NCI-H128 (cell line): Measurements from ENCODE around the gene PGA4.
"Not testable (repeated sequence)": the region's sequence is repeated elsewhere in the genome, so short reads cannot be mapped to it uniquely, and the experiment has no call there.

ENCODE experiments used
- DNase-seq: peaks from one replicate; lab custom pipeline; 2025; ENCODE audit not compliant: unreplicated experiment; lab: John Stamatoyannopoulos, UW

The PGA4 gene

DNA sequence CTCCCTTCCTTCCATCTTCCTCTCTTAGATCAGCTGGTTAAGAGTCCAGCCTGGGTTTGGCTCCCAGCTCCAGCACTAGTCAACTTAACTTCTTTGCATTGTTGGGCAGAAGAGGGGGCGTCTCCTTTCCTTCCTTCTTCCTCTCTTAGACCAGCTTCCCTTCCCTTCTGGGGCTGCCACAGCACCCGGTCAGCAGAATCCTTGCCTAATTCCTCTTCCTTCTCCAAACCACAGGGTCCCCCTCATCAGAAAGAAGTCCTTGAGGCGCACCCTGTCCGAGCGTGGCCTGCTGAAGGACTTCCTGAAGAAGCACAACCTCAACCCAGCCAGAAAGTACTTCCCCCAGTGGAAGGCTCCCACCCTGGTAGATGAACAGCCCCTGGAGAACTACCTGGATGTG, 18.3 kb upstream of the PGA4 start:
- DNase-seq: not testable (repeated sequence)

DNA sequence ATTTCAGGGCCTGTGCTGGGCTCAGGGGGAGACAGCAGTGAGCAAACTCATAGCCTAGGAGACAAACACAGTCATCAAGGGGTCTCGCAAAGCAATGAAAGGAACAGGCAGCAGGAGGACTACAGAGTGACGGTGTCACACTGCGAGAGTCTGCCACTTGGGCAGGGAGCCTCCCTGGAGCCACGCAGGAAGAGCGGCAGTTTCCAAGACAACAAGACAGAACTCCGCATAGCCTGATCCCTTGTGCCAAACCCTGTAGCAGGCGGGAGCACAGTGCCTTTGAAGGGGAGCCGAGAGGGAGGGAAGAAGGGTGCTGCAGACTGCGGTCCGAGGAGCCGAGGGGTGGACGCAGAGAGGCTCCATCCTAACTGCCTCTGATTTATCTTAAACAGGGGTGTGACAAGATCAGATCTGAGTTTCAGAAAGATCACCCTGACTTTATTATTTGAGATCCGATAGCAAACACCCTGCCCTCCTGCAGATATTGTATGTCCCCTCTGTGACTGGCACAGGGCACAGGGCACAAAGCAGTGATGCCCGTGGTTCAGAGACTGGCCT, 17.6 kb upstream of the PGA4 start:
- DNase-seq: not testable (repeated sequence)

DNA sequence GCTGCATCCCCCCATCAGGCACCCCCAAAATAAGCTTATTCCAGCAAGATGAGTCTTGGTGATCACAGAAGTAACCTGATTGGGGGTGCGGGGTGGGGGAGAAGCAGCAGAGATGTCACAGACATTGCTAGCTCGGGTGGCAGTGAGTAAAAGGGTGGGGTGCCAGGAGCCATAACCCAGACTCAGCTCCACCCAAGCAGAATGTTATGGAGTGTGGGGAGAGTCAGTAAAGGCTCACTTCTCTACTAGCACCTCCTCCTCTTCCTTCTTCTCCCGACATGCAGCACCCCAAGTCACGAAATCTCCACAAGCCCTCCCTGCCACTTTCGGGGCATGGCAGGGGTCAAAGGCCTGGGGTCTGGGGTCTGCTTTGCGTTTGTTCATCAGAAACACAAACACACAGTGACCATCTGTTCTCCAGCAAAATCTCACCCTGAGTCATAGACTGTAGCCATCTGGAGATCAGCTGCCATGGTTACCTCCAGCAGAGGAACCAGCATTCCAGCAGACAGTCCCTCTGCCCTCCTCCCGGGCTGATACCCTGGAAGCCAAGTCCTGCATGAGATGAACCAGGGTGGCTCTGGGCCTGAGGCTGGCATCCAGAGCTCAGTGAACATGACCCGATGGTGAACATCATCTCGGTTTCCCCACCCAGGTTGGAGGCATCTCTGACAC, 14.4 kb upstream of the PGA4 start:
- DNase-seq: not testable (repeated sequence)

DNA sequence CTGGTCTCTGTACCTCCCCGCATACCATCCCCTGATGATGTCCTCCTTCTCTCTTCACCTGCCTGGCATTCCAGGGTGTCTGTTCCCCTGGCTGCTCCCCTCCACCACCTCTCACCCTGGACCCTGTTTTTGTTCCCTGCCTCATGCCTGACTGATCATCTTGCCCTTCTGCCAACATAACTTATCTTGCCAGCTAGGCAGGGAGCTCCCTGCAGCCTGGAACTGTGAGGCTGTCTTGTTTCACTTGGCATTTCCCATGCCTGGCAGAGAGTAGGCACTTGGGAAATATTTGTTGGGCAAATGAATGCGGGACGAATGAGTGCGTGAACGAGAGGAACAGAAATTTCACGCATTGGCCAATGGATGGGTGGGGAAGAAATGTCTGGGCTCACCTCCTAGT, 11.5 kb upstream of the PGA4 start:
- not testable (repeated sequence) for DNase-seq

DNA sequence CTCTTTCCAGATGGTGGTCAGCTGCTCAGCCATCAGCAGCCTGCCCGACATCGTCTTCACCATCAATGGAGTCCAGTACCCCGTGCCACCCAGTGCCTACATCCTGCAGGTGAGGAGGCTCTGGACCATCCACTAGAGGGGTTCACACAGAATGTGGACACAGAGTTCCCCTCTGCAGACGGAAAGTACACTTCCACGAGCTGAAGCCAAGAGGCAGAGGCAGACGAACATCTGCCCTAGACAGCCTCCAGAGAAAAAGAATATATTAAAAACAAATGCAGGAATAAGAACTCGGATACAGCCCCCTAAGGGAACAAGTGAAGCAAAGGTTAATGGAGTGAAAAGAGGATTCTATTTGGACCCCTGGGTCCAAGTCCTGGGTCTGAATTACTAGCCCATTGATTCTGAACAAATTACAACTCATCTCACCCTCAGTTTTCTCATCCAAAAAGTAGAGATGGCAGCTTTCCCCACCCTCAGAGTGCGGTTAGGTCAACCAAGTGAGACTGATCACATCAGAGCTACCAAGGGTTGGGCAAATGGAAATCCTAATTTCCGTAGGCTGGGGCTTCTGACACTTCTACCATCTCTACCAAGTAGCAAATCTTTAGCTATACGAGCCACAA, 10.7 kb upstream of the PGA4 start:
- DNase-seq: not testable (repeated sequence)

DNA sequence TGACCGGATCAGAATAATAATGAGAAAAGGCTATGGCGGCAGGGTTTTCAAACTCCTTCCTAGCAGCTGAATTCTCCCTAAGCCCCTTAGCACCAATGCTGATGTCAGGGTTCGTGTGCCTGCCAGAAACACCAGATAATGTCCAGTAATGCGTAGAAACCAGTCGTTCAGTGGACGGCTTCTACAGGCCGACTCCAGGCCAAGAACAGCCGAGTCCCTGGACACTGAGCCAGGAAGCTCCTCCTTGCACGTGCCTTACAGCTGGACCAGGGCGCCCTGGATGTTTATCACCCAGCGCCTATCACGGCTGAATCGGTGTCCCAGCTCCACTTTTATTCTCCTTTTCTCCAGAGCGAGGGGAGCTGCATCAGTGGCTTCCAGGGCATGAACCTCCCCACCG, 9.9 kb upstream of the PGA4 start:
- DNase-seq: not testable (repeated sequence)

DNA sequence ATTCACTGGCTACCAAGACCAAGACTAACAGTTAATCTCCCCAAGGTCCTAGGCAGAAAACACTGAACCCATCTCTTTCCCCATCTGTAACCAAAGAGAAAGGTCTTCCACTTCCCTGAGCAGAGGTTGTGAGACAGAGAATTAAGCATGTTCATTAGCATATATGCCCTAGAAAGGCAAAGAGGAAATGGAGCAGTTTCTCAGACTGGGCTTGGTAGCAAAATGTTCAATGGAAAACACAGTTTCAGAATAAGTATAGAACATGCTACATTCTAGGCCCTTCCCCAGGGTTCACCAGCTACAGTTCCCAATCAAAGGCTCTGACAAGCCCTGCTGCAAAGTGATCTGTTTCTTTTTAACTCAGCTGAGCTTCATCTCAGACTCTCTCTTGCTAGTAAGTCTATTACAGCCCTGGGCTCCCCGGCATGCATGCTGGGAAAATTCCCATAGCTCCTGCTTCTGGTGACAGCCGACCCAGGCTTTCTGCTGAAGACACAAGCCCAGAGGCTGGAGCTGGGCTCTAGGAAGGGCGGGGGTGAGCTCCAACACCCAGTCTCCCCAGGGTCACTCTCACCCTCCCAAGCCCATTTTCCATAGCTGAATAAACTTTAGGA, 8.3 kb upstream of the PGA4 start:
- DNase-seq: not testable (repeated sequence)

DNA sequence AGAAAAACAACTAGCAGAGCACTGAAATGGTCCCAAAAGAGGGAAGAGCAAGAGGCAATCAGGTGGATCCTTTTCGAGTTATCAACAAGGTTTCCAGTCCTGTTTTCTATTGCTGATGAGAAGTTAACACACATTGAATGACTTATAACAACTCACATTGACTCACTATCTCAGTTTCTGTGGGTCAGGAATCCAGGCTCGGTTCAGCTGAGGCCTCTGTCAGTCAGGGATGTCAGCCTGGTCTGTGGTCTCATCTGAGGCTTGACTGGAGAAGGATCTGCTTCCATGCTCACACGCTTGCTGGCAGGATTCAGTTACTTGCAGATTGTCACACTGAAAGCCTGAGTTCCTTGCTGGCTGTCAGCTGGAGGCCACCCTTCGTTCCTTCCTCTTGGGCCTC, 3.8 kb upstream of the PGA4 start:
- not testable (repeated sequence) for DNase-seq

DNA sequence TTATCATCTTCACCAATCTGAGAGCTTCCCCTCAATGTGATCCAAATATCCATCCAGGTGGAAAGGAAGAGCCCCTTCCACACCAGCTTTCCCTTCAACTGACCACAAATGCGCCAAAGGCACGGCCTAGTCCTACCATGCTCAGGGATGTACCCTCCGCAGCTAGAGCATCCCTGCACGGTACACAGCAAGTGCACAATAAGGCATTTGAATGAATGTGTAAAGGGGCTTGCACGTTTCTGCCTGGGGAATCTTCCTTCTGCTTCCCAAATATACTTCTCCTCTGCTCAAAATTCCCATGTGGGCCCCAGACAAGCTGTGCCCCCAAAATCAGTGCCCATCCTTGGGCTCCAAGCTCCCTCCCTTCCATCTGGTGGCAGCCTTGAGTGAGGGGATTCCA, 3.1 kb upstream of the PGA4 start:
- not testable (repeated sequence) for DNase-seq

DNA sequence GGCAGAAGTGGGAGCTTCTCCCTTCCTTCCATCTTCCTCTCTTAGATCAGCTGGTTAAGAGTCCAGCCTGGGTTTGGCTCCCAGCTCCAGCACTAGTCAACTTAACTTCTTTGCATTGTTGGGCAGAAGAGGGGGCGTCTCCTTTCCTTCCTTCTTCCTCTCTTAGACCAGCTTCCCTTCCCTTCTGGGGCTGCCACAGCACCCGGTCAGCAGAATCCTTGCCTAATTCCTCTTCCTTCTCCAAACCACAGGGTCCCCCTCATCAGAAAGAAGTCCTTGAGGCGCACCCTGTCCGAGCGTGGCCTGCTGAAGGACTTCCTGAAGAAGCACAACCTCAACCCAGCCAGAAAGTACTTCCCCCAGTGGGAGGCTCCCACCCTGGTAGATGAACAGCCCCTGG, 545 bp downstream of the PGA4 start:
- not testable (repeated sequence) for DNase-seq

DNA sequence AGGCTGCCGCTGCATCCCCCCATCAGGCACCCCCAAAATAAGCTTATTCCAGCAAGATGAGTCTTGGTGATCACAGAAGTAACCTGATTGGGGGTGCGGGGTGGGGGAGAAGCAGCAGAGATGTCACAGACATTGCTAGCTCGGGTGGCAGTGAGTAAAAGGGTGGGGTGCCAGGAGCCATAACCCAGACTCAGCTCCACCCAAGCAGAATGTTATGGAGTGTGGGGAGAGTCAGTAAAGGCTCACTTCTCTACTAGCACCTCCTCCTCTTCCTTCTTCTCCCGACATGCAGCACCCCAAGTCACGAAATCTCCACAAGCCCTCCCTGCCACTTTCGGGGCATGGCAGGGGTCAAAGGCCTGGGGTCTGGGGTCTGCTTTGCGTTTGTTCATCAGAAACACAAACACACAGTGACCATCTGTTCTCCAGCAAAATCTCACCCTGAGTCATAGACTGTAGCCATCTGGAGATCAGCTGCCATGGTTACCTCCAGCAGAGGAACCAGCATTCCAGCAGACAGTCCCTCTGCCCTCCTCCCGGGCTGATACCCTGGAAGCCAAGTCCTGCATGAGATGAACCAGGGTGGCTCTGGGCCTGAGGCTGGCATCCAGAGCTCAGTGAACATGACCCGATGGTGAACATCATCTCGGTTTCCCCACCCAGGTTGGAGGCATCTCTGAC, 4.5 kb downstream of the PGA4 start:
- DNase-seq: not testable (repeated sequence)

DNA sequence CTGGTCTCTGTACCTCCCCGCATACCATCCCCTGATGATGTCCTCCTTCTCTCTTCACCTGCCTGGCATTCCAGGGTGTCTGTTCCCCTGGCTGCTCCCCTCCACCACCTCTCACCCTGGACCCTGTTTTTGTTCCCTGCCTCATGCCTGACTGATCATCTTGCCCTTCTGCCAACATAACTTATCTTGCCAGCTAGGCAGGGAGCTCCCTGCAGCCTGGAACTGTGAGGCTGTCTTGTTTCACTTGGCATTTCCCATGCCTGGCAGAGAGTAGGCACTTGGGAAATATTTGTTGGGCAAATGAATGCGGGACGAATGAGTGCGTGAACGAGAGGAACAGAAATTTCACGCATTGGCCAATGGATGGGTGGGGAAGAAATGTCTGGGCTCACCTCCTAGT, 7.3 kb downstream of the PGA4 start:
- not testable (repeated sequence) for DNase-seq

DNA sequence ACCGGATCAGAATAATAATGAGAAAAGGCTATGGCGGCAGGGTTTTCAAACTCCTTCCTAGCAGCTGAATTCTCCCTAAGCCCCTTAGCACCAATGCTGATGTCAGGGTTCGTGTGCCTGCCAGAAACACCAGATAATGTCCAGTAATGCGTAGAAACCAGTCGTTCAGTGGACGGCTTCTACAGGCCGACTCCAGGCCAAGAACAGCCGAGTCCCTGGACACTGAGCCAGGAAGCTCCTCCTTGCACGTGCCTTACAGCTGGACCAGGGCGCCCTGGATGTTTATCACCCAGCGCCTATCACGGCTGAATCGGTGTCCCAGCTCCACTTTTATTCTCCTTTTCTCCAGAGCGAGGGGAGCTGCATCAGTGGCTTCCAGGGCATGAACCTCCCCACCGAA, 8.9 kb downstream of the PGA4 start:
- not testable (repeated sequence) for DNase-seq

DNA sequence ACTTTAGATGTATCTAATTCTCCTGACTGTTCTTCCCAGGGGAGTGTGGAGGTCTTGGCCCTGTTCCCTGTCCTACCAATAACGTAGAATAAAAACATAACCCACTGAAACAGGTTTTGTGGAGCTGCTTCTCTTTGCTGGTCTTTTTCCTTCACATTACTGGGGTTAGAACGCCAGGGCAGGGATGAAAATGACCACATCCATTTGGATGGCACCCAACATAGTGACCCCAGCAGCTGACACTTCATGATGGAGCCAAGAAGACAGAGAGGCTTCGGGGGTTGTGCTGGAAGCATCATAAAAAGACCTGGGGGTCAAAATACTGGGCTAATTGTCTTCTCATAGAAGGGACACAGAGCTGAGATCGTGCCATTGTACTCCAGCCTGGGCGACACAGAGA, 9.4 kb downstream of the PGA4 start:
- DNase-seq: not testable (repeated sequence)

DNA sequence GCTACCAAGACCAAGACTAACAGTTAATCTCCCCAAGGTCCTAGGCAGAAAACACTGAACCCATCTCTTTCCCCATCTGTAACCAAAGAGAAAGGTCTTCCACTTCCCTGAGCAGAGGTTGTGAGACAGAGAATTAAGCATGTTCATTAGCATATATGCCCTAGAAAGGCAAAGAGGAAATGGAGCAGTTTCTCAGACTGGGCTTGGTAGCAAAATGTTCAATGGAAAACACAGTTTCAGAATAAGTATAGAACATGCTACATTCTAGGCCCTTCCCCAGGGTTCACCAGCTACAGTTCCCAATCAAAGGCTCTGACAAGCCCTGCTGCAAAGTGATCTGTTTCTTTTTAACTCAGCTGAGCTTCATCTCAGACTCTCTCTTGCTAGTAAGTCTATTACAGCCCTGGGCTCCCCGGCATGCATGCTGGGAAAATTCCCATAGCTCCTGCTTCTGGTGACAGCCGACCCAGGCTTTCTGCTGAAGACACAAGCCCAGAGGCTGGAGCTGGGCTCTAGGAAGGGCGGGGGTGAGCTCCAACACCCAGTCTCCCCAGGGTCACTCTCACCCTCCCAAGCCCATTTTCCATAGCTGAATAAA, 10.5 kb downstream of the PGA4 start:
- not testable (repeated sequence) for DNase-seq

DNA sequence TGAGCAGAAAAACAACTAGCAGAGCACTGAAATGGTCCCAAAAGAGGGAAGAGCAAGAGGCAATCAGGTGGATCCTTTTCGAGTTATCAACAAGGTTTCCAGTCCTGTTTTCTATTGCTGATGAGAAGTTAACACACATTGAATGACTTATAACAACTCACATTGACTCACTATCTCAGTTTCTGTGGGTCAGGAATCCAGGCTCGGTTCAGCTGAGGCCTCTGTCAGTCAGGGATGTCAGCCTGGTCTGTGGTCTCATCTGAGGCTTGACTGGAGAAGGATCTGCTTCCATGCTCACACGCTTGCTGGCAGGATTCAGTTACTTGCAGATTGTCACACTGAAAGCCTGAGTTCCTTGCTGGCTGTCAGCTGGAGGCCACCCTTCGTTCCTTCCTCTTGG, 15.0 kb downstream of the PGA4 start:
- not testable (repeated sequence) for DNase-seq

DNA sequence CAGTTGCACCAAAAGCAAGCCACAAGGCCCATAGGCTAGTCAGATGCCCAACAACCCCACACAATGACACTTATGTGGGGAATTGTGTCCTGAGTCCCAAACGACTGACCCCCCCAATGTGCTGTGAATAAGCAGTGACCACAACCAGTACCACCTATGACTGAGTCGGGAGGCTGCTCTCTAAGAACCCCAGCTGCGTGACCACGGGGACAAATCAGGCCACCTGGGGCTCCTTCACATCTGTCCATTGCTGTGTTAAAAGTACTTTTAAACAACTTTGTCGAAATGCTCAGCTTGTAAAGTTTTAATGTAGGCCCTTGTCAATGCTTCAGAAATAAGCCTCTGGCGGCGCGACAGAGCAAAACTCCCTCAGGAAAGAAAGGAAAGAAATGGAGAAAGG, 18.1 kb downstream of the PGA4 start:
- not testable (repeated sequence) for DNase-seq

DNA sequence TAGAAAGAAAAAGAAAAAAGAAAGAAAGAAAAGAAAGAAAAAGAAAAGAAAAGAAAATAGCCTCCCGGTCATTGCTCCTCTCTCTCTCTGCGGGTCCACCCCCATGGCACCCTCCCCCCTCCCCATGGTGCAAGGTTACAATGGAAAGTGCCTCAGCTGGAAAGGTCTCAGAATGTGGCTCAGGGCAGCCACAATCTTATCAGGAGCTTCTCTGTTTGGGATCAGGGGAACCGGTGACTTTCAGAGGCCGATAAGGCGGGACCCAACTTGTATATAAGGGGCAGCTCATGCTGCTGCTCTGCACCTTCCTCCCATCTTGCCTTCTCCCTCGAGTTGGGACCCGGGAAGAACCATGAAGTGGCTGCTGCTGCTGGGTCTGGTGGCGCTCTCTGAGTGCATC, 18.7 kb downstream of the PGA4 start, which contains the start of gene PGA5:
TSS of gene PGA5 (plus strand) at position 301 of the 400 bp plus-strand sequence. CDS start at position 353, 52 bp downstream.
- not testable (repeated sequence) for DNase-seq

DNA sequence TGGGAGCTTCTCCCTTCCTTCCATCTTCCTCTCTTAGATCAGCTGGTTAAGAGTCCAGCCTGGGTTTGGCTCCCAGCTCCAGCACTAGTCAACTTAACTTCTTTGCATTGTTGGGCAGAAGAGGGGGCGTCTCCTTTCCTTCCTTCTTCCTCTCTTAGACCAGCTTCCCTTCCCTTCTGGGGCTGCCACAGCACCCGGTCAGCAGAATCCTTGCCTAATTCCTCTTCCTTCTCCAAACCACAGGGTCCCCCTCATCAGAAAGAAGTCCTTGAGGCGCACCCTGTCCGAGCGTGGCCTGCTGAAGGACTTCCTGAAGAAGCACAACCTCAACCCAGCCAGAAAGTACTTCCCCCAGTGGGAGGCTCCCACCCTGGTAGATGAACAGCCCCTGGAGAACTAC, 19.4 kb downstream of the PGA4 start:
- not testable (repeated sequence) for DNase-seq

DNA sequence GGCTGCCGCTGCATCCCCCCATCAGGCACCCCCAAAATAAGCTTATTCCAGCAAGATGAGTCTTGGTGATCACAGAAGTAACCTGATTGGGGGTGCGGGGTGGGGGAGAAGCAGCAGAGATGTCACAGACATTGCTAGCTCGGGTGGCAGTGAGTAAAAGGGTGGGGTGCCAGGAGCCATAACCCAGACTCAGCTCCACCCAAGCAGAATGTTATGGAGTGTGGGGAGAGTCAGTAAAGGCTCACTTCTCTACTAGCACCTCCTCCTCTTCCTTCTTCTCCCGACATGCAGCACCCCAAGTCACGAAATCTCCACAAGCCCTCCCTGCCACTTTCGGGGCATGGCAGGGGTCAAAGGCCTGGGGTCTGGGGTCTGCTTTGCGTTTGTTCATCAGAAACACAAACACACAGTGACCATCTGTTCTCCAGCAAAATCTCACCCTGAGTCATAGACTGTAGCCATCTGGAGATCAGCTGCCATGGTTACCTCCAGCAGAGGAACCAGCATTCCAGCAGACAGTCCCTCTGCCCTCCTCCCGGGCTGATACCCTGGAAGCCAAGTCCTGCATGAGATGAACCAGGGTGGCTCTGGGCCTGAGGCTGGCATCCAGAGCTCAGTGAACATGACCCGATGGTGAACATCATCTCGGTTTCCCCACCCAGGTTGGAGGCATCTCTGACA, 23.3 kb downstream of the PGA4 start:
- DNase-seq: not testable (repeated sequence)
